NCI-H2029 (cell line): ENCODE results near the gene STK32A.

ENCODE experiments used
- DNase-seq: peaks from one replicate; lab custom pipeline; 2025; lab: John Stamatoyannopoulos, UW

STK32A gene

GRCh38 chr5:147426640-147427327 lies 192.0 kb downstream of the STK32A start:
- DNase-seq = no peak

GRCh38 chr5:147427521-147428401 lies 192.9 kb downstream of the STK32A start:
- DNase-seq = peak; percentile 32

- DNase-seq = no peak
Observed at GRCh38 chr5:147430628-147431027, 195.8 kb downstream of the STK32A start.

GRCh38 chr5:147431586-147431985 lies 196.8 kb downstream of the STK32A start:
- DNase-seq = no peak

GRCh38 chr5:147432323-147432722 lies 197.5 kb downstream of the STK32A start:
- DNase-seq = no peak

- DNase-seq = no peak
Observed at GRCh38 chr5:147434049-147434448, 199.2 kb downstream of the STK32A start.

- no peak for DNase-seq
Observed at GRCh38 chr5:147436596-147436995, 201.8 kb downstream of the STK32A start.

GRCh38 chr5:147437161-147437596 lies 202.4 kb downstream of the STK32A start:
- no peak for DNase-seq
